C4-2B (cell line): ENCODE results near the gene CXCR6.

Source experiments
- CTCF ChIP-seq: fragments of 450-650 bp; conservative IDR thresholded peaks from 2 replicates; pipeline ENCODE4 v1.5.1; 2017; ENCODE audit warnings: mild to moderate bottlenecking
- ZFX ChIP-seq: fragments of 450-650 bp; IDR thresholded peaks from 2 replicates; pipeline ENCODE4 v1.6.1; 2017

DNA sequence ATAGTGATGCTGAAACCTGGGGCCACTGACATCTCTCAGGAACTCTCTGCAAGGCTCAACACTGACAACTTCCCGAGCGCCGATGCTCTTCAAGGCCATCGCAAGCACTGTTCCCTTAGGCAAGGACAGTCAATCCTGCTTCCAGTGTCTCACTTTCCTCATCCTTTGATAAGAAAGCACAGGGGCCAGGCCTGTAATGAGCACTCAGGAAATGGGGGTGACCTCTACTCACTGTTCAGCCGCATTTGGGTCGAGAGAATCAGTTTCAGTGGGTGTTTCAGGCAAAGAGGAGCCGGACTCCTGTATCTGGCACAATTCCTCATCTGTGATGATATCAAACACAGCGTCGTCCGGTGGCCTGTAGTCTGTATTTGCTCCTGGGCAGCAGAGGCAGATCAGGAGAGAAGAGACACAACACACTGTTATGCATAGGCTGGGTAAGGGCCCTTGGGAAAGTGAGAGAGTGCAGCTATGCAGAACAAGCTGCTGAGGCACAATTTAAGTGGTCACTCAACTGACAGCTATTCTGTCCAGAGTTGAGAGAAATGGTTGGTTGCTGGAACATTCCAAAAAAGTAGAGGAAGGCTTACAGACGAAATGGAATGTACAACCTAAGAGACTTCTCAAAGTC, 11.9 kb downstream of the CXCR6 start:
- TF ChIP-seq CTCF, result no peak
- no peak for TF ChIP-seq ZFX
